CD4-positive, CD25-positive, alpha-beta regulatory T cell (primary cell): Measurements from ENCODE around the gene SLC24A3. TPM values are rescaled to one million over a fixed set of nuclear protein-coding genes. Genes with fewer than 3 reads are reported as not detected.

Source experiments
- ATAC-seq, 2 donors: fragments of 150-1000 bp; cut with Tn5 transposase; one replicate each; pipeline ENCODE4 v1.10.0; 2021; ENCODE audit warnings: low read depth in 2 of 2, moderate number of reproducible peaks in 2 of 2, moderate library complexity in 1 of 2
- DNase-seq, 3 donors: peaks; one replicate each; pipeline versions ENCODE4 v3.0.0 to v3.0.0-alpha.2; 2012 to 2022; ENCODE audit warnings: mixed read lengths in 1 of 3
- H3K27ac ChIP-seq: one replicate; pipeline ENCODE4 v1.7.0; 2013; ENCODE audit warnings: mild to moderate bottlenecking, low read length; ENCODE audit not compliant: insufficient read depth, poor library complexity, severe bottlenecking
- H3K27me3 ChIP-seq: one replicate; pipeline ENCODE4 v1.7.0; 2013; ENCODE audit warnings: low read length; ENCODE audit not compliant: control insufficient read depth, insufficient read depth
- H3K36me3 ChIP-seq: one replicate; pipeline ENCODE4 v1.7.0; 2013; ENCODE audit warnings: mild to moderate bottlenecking, low read length, moderate library complexity; ENCODE audit not compliant: control insufficient read depth, insufficient read depth
- H3K4me1 ChIP-seq: 2 replicates; pipeline ENCODE4 v1.7.0; 2013; ENCODE audit warnings: mild to moderate bottlenecking, low read length; ENCODE audit not compliant: insufficient read depth, control insufficient read depth, poor library complexity, severe bottlenecking
- H3K4me3 ChIP-seq: one replicate; pipeline ENCODE4 v1.7.0; 2013; ENCODE audit warnings: low read depth, mild to moderate bottlenecking, low read length, moderate library complexity
- H3K9me3 ChIP-seq, 2 experiments: 1 replicate in 1 of 2; 2 replicates in 1 of 2; pipeline ENCODE4 v1.7.0; 2013; ENCODE audit warnings: low read length in 2 of 2, mild to moderate bottlenecking in 1 of 2, moderate library complexity in 1 of 2; ENCODE audit not compliant: control insufficient read depth in 2 of 2
- H3K27ac Mint-ChIP-seq, 3 donors: one replicate each; pipeline ENCODE4 v1.8.0; 2020 to 2022; ENCODE audit warnings: mild to moderate bottlenecking in 3 of 3, mixed read lengths in 3 of 3, moderate library complexity in 2 of 3
- H3K27me3 Mint-ChIP-seq: one replicate; pipeline ENCODE4 v1.8.0; 2022; ENCODE audit warnings: mild to moderate bottlenecking, mixed read lengths
- H3K36me3 Mint-ChIP-seq: one replicate; pipeline ENCODE4 v1.8.0; 2020; ENCODE audit warnings: mixed read lengths
- H3K4me1 Mint-ChIP-seq, 4 donors: one replicate each; pipeline ENCODE4 v1.8.0; 2020 to 2022; ENCODE audit warnings: mixed read lengths in 4 of 4, mild to moderate bottlenecking in 1 of 4
- H3K4me3 Mint-ChIP-seq, 4 donors: one replicate each; pipeline ENCODE4 v1.8.0; 2020 to 2022; ENCODE audit warnings: mild to moderate bottlenecking in 4 of 4, mixed read lengths in 4 of 4, moderate library complexity in 3 of 4
- H3K9me3 Mint-ChIP-seq, 7 donors: one replicate each; pipeline ENCODE4 v1.8.0; 2020 to 2022; ENCODE audit warnings: mixed read lengths in 7 of 7, mild to moderate bottlenecking in 3 of 7, moderate library complexity in 2 of 7
- polyA plus RNA-seq, 4 donors: library from polyadenylated mRNA; unstranded; fragments of 300-500 nt; fragmentation: Illumina TruSeq; gene quantifications; one replicate each; pipeline ENCODE4 v1.2.3, GENCODE V29; 2021
- total RNA-seq: library from RNA; stranded (reverse); gene quantifications from one replicate; pipeline ENCODE4 v1.2.3, GENCODE V29; 2022

SLC24A3 gene
- total and polyA plus RNA-seq, 5 donors from 2014 or later, result 0.25 TPM; not detected in 4

DNA sequence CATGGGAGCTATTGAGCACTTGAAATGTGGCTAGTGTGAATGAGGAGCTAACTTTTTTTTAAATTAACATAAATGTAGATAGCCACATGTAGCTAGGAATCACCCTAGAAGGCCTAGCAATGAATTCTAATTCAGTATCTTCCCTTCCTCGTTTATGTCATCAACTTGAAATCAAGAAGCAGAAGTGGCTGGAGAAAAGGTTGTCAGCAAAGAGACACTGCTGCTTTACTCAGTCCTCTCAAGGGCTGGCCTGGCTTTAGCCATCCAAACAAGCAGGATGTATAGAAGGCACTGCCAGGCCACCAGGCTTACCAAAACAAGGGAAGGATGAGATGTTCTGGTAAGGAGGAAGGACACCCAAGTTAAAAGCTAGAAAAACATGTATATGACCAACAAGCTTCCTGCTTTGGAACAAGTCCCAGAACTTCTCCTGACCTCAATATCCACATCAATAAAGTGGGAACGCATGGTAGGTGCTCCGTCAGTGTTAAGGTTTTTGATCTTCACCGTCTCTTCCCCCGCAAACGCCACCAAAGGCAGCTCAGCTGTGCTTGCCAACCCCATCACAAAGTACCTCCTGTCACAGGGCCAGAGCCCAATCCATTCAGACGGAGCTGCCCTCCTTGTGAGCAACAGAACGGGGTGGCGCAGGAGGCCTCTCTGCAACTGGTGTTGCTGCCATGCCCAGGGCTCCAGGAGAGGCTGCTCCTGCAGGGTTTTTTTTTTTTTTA, 309.8 kb downstream of the SLC24A3 start:
- ATAC-seq, result no peak
- H3K27me3 Mint-ChIP-seq, result no peaks in the 10 kb centered on the region
- H3K27me3 ChIP-seq, result no peaks in the 10 kb centered on the region
- no peaks in the 10 kb centered on the region for H3K36me3 ChIP-seq
- no peak overlapping the region for H3K27ac ChIP-seq
- no peaks in the 10 kb centered on the region for H3K4me1 Mint-ChIP-seq
- H3K4me3 Mint-ChIP-seq, result no peak overlapping the region
- H3K4me1 ChIP-seq, result no peaks in the 10 kb centered on the region
- H3K36me3 Mint-ChIP-seq, result no peaks in the 10 kb centered on the region
- no peaks in the 10 kb centered on the region for H3K9me3 ChIP-seq
- DNase-seq, result no peak
- no peak overlapping the region for H3K27ac Mint-ChIP-seq
- peaks cover 0 to 3% (median 0%) of the 10 kb centered on the region in 7 donors for H3K9me3 Mint-ChIP-seq
- no peak overlapping the region for H3K4me3 ChIP-seq

DNA sequence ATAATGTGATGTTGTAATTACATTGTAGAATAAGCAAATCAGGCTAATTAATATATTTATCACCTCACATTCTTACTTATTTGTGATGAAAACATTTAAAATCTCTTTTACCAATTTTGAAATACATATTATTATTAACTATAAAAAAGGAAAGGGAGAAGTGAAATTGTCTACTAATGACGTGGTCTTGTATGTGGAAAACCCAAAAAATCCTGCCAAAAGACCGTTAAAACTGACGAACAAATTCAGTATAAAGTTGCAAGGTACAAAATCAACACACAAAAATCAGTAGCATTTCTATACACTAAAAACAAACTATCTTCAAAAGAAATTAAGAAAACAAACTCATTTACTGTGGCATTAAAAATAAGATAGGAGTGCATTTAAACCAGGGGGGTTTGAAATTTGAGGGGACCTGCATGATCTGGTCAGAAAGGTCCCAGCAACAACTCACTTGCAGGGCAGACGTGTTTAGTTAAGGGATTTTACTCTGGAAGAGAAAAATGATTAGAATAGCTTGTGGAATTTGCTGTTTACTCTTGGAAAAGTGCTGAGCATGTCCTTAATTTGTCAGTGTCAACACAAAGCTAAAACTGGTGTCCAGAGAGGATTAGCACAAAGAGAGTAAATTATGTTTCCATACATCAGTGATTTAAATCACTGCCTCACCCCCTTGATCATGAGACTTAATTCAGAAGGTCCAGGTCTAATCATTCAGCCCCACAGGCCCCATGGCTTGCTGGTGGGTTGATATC, 310.6 kb downstream of the SLC24A3 start:
- peaks cover 0 to 3% (median 0%) of the 10 kb centered on the region in 7 donors for H3K9me3 Mint-ChIP-seq
- no peak overlapping the region for H3K27ac Mint-ChIP-seq
- Histone ChIP-seq H3K9me3 (no peaks in the 10 kb centered on the region), H3K36me3 (no peaks in the 10 kb centered on the region), H3K27me3 (no peaks in the 10 kb centered on the region), H3K4me3 (no peak overlapping the region), H3K4me1 (no peaks in the 10 kb centered on the region), H3K27ac (no peak overlapping the region)
- H3K36me3 Mint-ChIP-seq, result no peaks in the 10 kb centered on the region
- H3K27me3 Mint-ChIP-seq, result no peaks in the 10 kb centered on the region
- H3K4me1 Mint-ChIP-seq, result no peaks in the 10 kb centered on the region
- H3K4me3 Mint-ChIP-seq, result no peak overlapping the region
- DNase-seq (no peak), ATAC-seq (no peak)

- ATAC-seq, result no peak
- no peaks in the 10 kb centered on the region for H3K4me1 Mint-ChIP-seq
Observed at GRCh38 chr20:19524691-19525090, 312.2 kb downstream of the SLC24A3 start.

DNA sequence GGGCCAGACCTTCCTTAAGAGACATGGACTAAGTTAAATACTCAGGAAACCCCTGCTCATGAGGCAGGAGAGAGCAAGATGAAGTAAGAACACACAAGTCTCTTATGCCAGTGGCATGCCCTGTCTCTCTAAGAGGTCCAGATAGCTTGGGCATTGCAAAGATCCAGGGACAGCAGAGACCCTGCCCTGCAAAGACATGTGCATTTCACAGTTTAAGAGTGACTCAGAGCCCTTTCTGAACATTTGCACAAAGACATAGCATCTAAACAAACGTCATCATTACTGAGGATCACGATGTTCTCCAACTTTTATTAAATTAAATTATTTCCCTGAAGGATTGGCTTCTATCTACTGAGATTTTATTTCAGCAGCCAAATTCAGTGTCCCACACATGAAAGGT, 315.1 kb downstream of the SLC24A3 start:
- no peaks in the 10 kb centered on the region for H3K36me3 Mint-ChIP-seq
- no peaks in the 10 kb centered on the region for H3K9me3 ChIP-seq
- H3K4me1 Mint-ChIP-seq, result no peaks in the 10 kb centered on the region
- no peak overlapping the region for H3K4me3 Mint-ChIP-seq
- H3K4me3 ChIP-seq, result no peak overlapping the region
- peaks cover 0 to 3% (median 0%) of the 10 kb centered on the region in 7 donors for H3K9me3 Mint-ChIP-seq
- ATAC-seq (no peak), DNase-seq (no peak)
- H3K27me3 ChIP-seq, result no peaks in the 10 kb centered on the region
- H3K27me3 Mint-ChIP-seq, result no peaks in the 10 kb centered on the region
- no peak overlapping the region for H3K27ac Mint-ChIP-seq
- H3K4me1 ChIP-seq, result no peaks in the 10 kb centered on the region
- no peak overlapping the region for H3K27ac ChIP-seq
- no peaks in the 10 kb centered on the region for H3K36me3 ChIP-seq

More at GRCh38 chr20:19524691-19525090, 312.2 kb downstream of the SLC24A3 start:
- Histone ChIP-seq H3K27ac (no peak overlapping the region), H3K4me3 (no peak overlapping the region), H3K36me3 (no peaks in the 10 kb centered on the region), H3K9me3 (no peaks in the 10 kb centered on the region), H3K27me3 (no peaks in the 10 kb centered on the region), H3K4me1 (no peaks in the 10 kb centered on the region)
- DNase-seq, result no peak
- no peak overlapping the region for H3K4me3 Mint-ChIP-seq
- H3K27me3 Mint-ChIP-seq, result no peaks in the 10 kb centered on the region
- H3K9me3 Mint-ChIP-seq, result peaks cover 0 to 3% (median 0%) of the 10 kb centered on the region in 7 donors
- no peak overlapping the region for H3K27ac Mint-ChIP-seq
- H3K36me3 Mint-ChIP-seq, result no peaks in the 10 kb centered on the region

- no peak overlapping the region for H3K27ac Mint-ChIP-seq
- peaks cover 0 to 3% (median 0%) of the 10 kb centered on the region in 7 donors for H3K9me3 Mint-ChIP-seq
- H3K4me3 Mint-ChIP-seq, result no peak overlapping the region
- no peaks in the 10 kb centered on the region for H3K36me3 Mint-ChIP-seq
- Histone ChIP-seq H3K36me3 (no peaks in the 10 kb centered on the region), H3K4me3 (no peak overlapping the region), H3K27ac (no peak overlapping the region), H3K27me3 (no peaks in the 10 kb centered on the region), H3K9me3 (no peaks in the 10 kb centered on the region), H3K4me1 (no peaks in the 10 kb centered on the region)
- ATAC-seq (no peak), DNase-seq (no peak)
- no peaks in the 10 kb centered on the region for H3K4me1 Mint-ChIP-seq
- no peaks in the 10 kb centered on the region for H3K27me3 Mint-ChIP-seq
Observed at GRCh38 chr20:19528286-19529030, 316.0 kb downstream of the SLC24A3 start.

DNA sequence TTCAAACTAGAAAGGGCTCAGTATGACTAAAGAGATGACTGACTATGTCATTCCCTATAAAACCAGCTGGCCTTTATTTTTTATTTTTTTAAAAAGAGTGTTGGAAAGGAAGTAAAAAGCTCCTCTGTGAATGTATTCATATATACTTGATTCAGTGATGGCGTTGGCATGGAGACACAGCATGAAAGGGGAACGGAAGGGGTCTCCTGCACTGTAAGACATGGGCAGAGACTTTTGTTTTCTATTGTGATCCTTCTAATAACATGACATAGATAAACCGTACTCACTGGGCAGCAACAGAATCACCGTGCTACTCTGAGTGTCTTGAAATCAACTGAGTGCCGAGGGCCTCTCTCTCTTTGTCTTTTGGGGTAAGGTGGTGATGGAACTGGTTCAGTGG, 317.6 kb downstream of the SLC24A3 start:
- Histone ChIP-seq H3K9me3 (no peaks in the 10 kb centered on the region), H3K4me3 (no peak overlapping the region), H3K27me3 (no peaks in the 10 kb centered on the region), H3K27ac (no peak overlapping the region), H3K36me3 (no peaks in the 10 kb centered on the region), H3K4me1 (no peaks in the 10 kb centered on the region)
- no peak overlapping the region for H3K4me3 Mint-ChIP-seq
- H3K27ac Mint-ChIP-seq, result no peak overlapping the region
- H3K36me3 Mint-ChIP-seq, result no peaks in the 10 kb centered on the region
- H3K27me3 Mint-ChIP-seq, result no peaks in the 10 kb centered on the region
- ATAC-seq (no peak), DNase-seq (no peak)
- no peaks in the 10 kb centered on the region for H3K4me1 Mint-ChIP-seq
- peaks cover 0 to 2% (median 0%) of the 10 kb centered on the region in 7 donors for H3K9me3 Mint-ChIP-seq

DNA sequence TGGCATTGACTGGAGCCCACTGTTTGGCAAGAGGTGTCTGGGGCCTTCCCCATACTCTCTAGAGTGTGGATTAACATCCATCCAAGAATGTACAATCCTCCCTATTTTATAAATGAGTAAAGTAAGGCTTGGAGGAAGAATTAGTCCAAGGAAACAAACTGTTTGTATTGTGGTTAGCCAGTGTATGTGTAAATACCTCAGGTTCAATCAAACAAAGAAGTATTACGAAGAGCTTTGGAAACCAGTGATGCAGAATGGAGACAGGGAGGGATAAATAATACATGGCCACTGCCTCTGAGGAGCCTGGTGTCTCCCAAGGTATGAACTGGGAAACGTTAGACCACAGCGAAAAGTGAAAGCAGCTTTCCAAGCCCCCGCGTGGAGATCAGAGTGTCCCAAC, 319.0 kb downstream of the SLC24A3 start:
- Mint-ChIP-seq H3K4me3 (no peak overlapping the region), H3K27ac (no peak overlapping the region), H3K4me1 (no peaks in the 10 kb centered on the region), H3K27me3 (no peaks in the 10 kb centered on the region), H3K36me3 (no peaks in the 10 kb centered on the region), H3K9me3 (peaks cover 0 to 6% (median 0%) of the 10 kb centered on the region in 7 donors)
- Histone ChIP-seq H3K9me3 (no peaks in the 10 kb centered on the region), H3K4me1 (no peaks in the 10 kb centered on the region), H3K27me3 (no peaks in the 10 kb centered on the region), H3K27ac (no peak overlapping the region), H3K4me3 (no peak overlapping the region), H3K36me3 (no peaks in the 10 kb centered on the region)
- no peak for DNase-seq
- no peak for ATAC-seq
